ENCODE data around the gene PGM2L1. TPM values are rescaled to one million over a fixed set of nuclear protein-coding genes. Genes with fewer than 3 reads are reported as not detected.

Gene PGM2L1
- total and polyA plus RNA-seq, 2 experiments from 2014 or later = 32.6 to 44.4 TPM

- ATAC-seq = no peak
- Mint-ChIP-seq H3K4me1 (no peaks in the 10 kb centered on the region), H3K27ac (no peak overlapping the region), H3K27me3 (ENCODE audit: insufficient read depth, low read depth, poor library complexity) (peaks cover 5% of the 10 kb centered on the region), H3K9me3 (peaks cover 8% of the 10 kb centered on the region), H3K36me3 (ENCODE audit: low read depth) (peaks cover 5% of the 10 kb centered on the region; the same call in 1 of the 3 replicates), H3K4me3 (no peak overlapping the region)
- H3K4me1 ChIP-seq (ENCODE audit: insufficient read depth) = no peaks in the 10 kb centered on the region
- H3K27ac ChIP-seq (ENCODE audit: low read depth) = no peak overlapping the region
- no peaks in the 10 kb centered on the region for H4K20me1 ChIP-seq (replicated peaks; ENCODE audit: insufficient read depth)
- no peaks in the 10 kb centered on the region for H3K79me2 ChIP-seq (replicated peaks; ENCODE audit: insufficient read depth)
- no peaks in the 10 kb centered on the region; the same call in 1 of the 2 replicates for H3K9me2 ChIP-seq (ENCODE audit: insufficient read depth)
- no peaks in the 10 kb centered on the region for H3K36me3 ChIP-seq (ENCODE audit: insufficient read depth)
- no peak overlapping the region for H3K4me3 ChIP-seq
- TF ChIP-seq JUNB (IDR thresholded peaks at IDR 0.05; ENCODE audit: unreplicated experiment) = no peak
- TF ChIP-seq REST (IDR thresholded peaks at IDR 0.05; ENCODE audit: unreplicated experiment) = no peak
- no peak for TF ChIP-seq ETS1 (IDR thresholded peaks at IDR 0.05)
- no peak for TF ChIP-seq POLR2AphosphoS5 (IDR thresholded peaks at IDR 0.05; ENCODE audit: low read depth)
- TF ChIP-seq ZNF331 (CRISPR knock-in tag; IDR thresholded peaks at IDR 0.05; ENCODE audit: low read depth) = no peak
- no peak for TF ChIP-seq ZNF114 (CRISPR knock-in tag; IDR thresholded peaks at IDR 0.05)
- no peak for TF ChIP-seq EZH2 (IDR thresholded peaks at IDR 0.05; ENCODE audit: low read depth, unreplicated experiment)
- no peak for TF ChIP-seq STAT1 (IDR thresholded peaks at IDR 0.05; ENCODE audit: unreplicated experiment)
- TF ChIP-seq EZH2phosphoT487 (IDR thresholded peaks at IDR 0.05; ENCODE audit: unreplicated experiment) = no peak
- no peak for TF ChIP-seq NANOG (IDR thresholded peaks at IDR 0.05; ENCODE audit: borderline replicate concordance)
- TF ChIP-seq, protein P1, sequence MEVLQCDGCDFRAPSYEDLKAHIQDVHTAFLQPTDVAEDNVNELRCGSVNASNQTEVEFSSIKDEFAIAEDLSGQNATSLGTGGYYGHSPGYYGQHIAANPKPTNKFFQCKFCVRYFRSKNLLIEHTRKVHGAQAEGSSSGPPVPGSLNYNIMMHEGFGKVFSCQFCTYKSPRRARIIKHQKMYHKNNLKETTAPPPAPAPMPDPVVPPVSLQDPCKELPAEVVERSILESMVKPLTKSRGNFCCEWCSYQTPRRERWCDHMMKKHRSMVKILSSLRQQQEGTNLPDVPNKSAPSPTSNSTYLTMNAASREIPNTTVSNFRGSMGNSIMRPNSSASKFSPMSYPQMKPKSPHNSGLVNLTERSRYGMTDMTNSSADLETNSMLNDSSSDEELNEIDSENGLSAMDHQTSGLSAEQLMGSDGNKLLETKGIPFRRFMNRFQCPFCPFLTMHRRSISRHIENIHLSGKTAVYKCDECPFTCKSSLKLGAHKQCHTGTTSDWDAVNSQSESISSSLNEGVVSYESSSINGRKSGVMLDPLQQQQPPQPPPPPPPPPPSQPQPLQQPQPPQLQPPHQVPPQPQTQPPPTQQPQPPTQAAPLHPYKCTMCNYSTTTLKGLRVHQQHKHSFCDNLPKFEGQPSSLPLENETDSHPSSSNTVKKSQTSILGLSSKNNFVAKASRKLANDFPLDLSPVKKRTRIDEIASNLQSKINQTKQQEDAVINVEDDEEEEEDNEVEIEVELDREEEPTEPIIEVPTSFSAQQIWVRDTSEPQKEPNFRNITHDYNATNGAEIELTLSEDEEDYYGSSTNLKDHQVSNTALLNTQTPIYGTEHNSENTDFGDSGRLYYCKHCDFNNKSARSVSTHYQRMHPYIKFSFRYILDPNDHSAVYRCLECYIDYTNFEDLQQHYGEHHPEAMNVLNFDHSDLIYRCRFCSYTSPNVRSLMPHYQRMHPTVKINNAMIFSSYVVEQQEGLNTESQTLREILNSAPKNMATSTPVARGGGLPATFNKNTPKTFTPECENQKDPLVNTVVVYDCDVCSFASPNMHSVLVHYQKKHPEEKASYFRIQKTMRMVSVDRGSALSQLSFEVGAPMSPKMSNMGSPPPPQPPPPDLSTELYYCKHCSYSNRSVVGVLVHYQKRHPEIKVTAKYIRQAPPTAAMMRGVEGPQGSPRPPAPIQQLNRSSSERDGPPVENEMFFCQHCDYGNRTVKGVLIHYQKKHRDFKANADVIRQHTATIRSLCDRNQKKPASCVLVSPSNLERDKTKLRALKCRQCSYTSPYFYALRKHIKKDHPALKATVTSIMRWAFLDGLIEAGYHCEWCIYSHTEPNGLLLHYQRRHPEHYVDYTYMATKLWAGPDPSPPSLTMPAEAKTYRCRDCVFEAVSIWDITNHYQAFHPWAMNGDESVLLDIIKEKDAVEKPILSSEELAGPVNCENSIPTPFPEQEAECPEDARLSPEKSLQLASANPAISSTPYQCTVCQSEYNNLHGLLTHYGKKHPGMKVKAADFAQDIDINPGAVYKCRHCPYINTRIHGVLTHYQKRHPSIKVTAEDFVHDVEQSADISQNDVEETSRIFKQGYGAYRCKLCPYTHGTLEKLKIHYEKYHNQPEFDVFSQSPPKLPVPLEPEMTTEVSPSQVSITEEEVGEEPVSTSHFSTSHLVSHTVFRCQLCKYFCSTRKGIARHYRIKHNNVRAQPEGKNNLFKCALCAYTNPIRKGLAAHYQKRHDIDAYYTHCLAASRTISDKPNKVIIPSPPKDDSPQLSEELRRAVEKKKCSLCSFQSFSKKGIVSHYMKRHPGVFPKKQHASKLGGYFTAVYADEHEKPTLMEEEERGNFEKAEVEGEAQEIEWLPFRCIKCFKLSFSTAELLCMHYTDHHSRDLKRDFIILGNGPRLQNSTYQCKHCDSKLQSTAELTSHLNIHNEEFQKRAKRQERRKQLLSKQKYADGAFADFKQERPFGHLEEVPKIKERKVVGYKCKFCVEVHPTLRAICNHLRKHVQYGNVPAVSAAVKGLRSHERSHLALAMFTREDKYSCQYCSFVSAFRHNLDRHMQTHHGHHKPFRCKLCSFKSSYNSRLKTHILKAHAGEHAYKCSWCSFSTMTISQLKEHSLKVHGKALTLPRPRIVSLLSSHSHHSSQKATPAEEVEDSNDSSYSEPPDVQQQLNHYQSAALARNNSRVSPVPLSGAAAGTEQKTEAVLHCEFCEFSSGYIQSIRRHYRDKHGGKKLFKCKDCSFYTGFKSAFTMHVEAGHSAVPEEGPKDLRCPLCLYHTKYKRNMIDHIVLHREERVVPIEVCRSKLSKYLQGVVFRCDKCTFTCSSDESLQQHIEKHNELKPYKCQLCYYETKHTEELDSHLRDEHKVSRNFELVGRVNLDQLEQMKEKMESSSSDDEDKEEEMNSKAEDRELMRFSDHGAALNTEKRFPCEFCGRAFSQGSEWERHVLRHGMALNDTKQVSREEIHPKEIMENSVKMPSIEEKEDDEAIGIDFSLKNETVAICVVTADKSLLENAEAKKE (CRISPR knock-in tag; IDR thresholded peaks at IDR 0.05) = no peak
- H2AFZ ChIP-seq = no peak overlapping the region; the same call in 1 of the 2 replicates
- no peak for DNase-seq (ENCODE audit: low spot score)
- no peaks in the 10 kb centered on the region for H3F3A ChIP-seq (replicated peaks; ENCODE audit: low read depth)
- H3K4me2 ChIP-seq = no peak overlapping the region
- H3K27me3 ChIP-seq (ENCODE audit: insufficient read depth) = no peaks in the 10 kb centered on the region
Observed at GRCh38 chr11:74299015-74299414, 99.2 kb downstream of the PGM2L1 start.
